GM12878 (cell line): ENCODE measurements around the gene OR2L8. TPM values are rescaled to one million over a fixed set of nuclear protein-coding genes. Genes with fewer than 3 reads are reported as not detected.

Experiments
- ATAC-seq: fragments of 200-7000 bp; cut with Tn5 transposase; 3 replicates; pipeline ENCODE4 v1.9.1; 2020; ENCODE audit warnings: mild to moderate bottlenecking, moderate library complexity
- BruUV-seq: library from RNA; stranded (reverse); fragments of 400-500 nt; replicated peaks from 2 replicates; lab custom pipeline; 2021; lab: Mats Ljungman, UMichigan
- CTCF ChIA-PET: fragments of 300-600 bp; sonication (Branson Sonifier 250); formaldehyde crosslinking; extraction: SDS; loops from one replicate; lab custom pipeline; 2021; ENCODE audit warnings: inconsistent platforms; lab: Yijun Ruan, JAX
- POLR2A ChIA-PET: fragments of 350-600 bp; formaldehyde crosslinking; extraction: SDS; loops from one replicate; lab custom pipeline; 2021; ENCODE audit warnings: inconsistent platforms; lab: Charles Lee
- RAD21 ChIA-PET: fragments of 300-600 bp; sonication (Branson Sonifier 250); formaldehyde crosslinking; loops from one replicate; lab custom pipeline; 2023; ENCODE audit warnings: antibody characterized with exemption; ENCODE audit not compliant: unreplicated experiment; lab: Charles Lee
- SMC1A ChIA-PET: fragments of 300-600 bp; sonication (Branson Sonifier 250); formaldehyde crosslinking; loops from one replicate; lab custom pipeline; 2023; ENCODE audit not compliant: unreplicated experiment, uncharacterized antibody; lab: Charles Lee
- DNase-seq: peaks from one replicate; pipeline ENCODE4 v3.0.0-alpha.2; 2011; ENCODE audit warnings: low read depth, low spot score
- FAIRE-seq: peaks from 3 replicates; lab custom pipeline; 2011; peaks lifted over from hg19 to GRCh38; lab: Jason Lieb, UNC
- H2AFZ ChIP-seq: 2 replicates; pipeline ENCODE4 v1.6.0; 2011; ENCODE audit warnings: low read depth, low read length, control low read depth; ENCODE audit not compliant: control insufficient read depth
- H3K27ac ChIP-seq: 2 replicates; pipeline ENCODE4 v1.5.1; 2011; ENCODE audit warnings: control low read depth; ENCODE audit not compliant: control insufficient read depth, insufficient read depth
- H3K27me3 ChIP-seq, 2 experiments: replicated peaks in 1 of 2; 2 replicates each; pipeline versions ENCODE4 v1.6.0 to v1.6.1; 2011; ENCODE audit warnings: low read length in 1 of 2; ENCODE audit not compliant: control insufficient read depth in 2 of 2, insufficient read depth in 2 of 2
- H3K36me3 ChIP-seq, 2 experiments: 2 replicates each; pipeline ENCODE4 v1.5.1; 2011; ENCODE audit warnings: low read length in 1 of 2; ENCODE audit not compliant: control insufficient read depth in 2 of 2, insufficient read depth in 2 of 2
- H3K4me1 ChIP-seq: 2 replicates; pipeline ENCODE4 v1.6.1; 2011; ENCODE audit warnings: mild to moderate bottlenecking, low read length, moderate library complexity, mixed read lengths; ENCODE audit not compliant: control insufficient read depth, insufficient read depth
- H3K4me2 ChIP-seq: 2 replicates; pipeline ENCODE4 v1.6.0; 2011; ENCODE audit warnings: control low read depth; ENCODE audit not compliant: control insufficient read depth, insufficient read depth
- H3K4me3 ChIP-seq: fragments of 200-600 bp; sonication (generic); 2 replicates; pipeline ENCODE4 v1.5.1; 2016
- H3K79me2 ChIP-seq: 2 replicates; pipeline ENCODE4 v1.6.0; 2011; ENCODE audit warnings: low read length; ENCODE audit not compliant: control insufficient read depth, insufficient read depth
- H3K9ac ChIP-seq: 2 replicates; pipeline ENCODE4 v1.8.0; 2011; ENCODE audit warnings: low read length, control low read depth, mixed read lengths; ENCODE audit not compliant: control insufficient read depth, insufficient read depth
- H3K9me3 ChIP-seq: replicated peaks from 3 replicates; pipeline ENCODE4 v1.5.1; 2011; ENCODE audit warnings: mild to moderate bottlenecking, low read length; ENCODE audit not compliant: control insufficient read depth, insufficient read depth
- H4K20me1 ChIP-seq: 2 replicates; pipeline ENCODE4 v1.6.0; 2011; ENCODE audit not compliant: control insufficient read depth, insufficient read depth
- ATF7 ChIP-seq: fragments of 450-650 bp; IDR thresholded peaks from 2 replicates; pipeline ENCODE4 v1.6.1; 2016; ENCODE audit warnings: low read depth, mild to moderate bottlenecking
- BCL11A ChIP-seq: IDR thresholded peaks from 2 replicates; pipeline ENCODE4 v1.6.1; 2011; ENCODE audit warnings: low read depth, low read length
- CEBPB ChIP-seq, 2 experiments: fragments of 150-350 bp in 1 of 2; IDR thresholded peaks; 2 replicates each; pipeline ENCODE4 v1.6.1; 2012 to 2014; ENCODE audit warnings: low read depth in 2 of 2, low read length in 2 of 2, borderline replicate concordance in 1 of 2, inconsistent platforms in 1 of 2
- HCFC1 ChIP-seq: fragments of 150-350 bp; IDR thresholded peaks from 2 replicates; pipeline ENCODE4 v1.6.1; 2014; ENCODE audit warnings: low read length
- MYC ChIP-seq: IDR thresholded peaks from 2 replicates; pipeline ENCODE4 v1.6.1; 2011; ENCODE audit warnings: mild to moderate bottlenecking, low read length, moderate library complexity, inconsistent platforms; ENCODE audit not compliant: insufficient read depth, insufficient replicate concordance, insufficient read length, severe bottlenecking
- RCOR1 ChIP-seq: conservative IDR thresholded peaks from 2 replicates; pipeline ENCODE4 v1.6.1; 2012; ENCODE audit warnings: low read depth, low read length, improper control_type of control experiment
- REST ChIP-seq: IDR thresholded peaks from 2 replicates; pipeline ENCODE4 v1.6.1; 2012; ENCODE audit warnings: mild to moderate bottlenecking, low read depth, low read length
- ZBED1 ChIP-seq: IDR thresholded peaks from 2 replicates; pipeline ENCODE4 v1.6.1; 2016; ENCODE audit warnings: borderline replicate concordance
- ZBTB33 ChIP-seq: fragments of 450-650 bp; IDR thresholded peaks from 2 replicates; pipeline ENCODE4 v1.6.1; 2017; ENCODE audit warnings: mild to moderate bottlenecking
- ZNF207 ChIP-seq: fragments of 450-650 bp; IDR thresholded peaks from 2 replicates; pipeline ENCODE4 v1.6.1; 2014; ENCODE audit warnings: antibody characterized with exemption, mild to moderate bottlenecking, borderline replicate concordance
- WGBS: methylation state at CpG from one replicate; pipeline ENCODE4 v1.1.6; 2016; ENCODE audit warnings: low lambda C conversion rate; ENCODE audit not compliant: insufficient replicate concordance, insufficient coverage; ENCODE audit errors: missing lambda C conversion rate; 5-methylcytosine and 5-hydroxymethylcytosine counted together
- in situ Hi-C: fragments of 300-500 bp; cut with MboI; formaldehyde crosslinking; loops from 9 replicates; pipeline ENCODE4 v1.14.3; 2018; ENCODE audit warnings: mixed read lengths
- intact Hi-C: fragments of 100-400 bp; cut with micrococcal nuclease; formaldehyde crosslinking; loops from one replicate; pipeline ENCODE4 v1.14.2; 2022; ENCODE audit not compliant: unreplicated experiment
- polyA plus RNA-seq, 11 experiments: library from polyadenylated mRNA; depleted of rRNA in 4 of 11; unstranded in 6 of 11; stranded (reverse) in 5 of 11; fragments of >200 nt; fragmentation: Nextera tagmentation in 4 of 11; fragmentation: Illumina TruSeq in 1 of 11; extraction: Ambion mirVana in 4 of 11; extraction: Trizol in 1 of 11; gene quantifications; 1 replicate in 1 of 11; 2 replicates in 10 of 11; pipeline versions ENCODE4 v1.2.1 to v1.2.3, GENCODE V29; 2011 to 2016; ENCODE audit warnings: inconsistent platforms in 2 of 11, missing spikeins in 2 of 11, low read depth in 1 of 11
- total RNA-seq, 4 experiments: library from RNA; depleted of rRNA in 3 of 4; stranded (reverse); fragments of >200 nt in 3 of 4; fragmentation: Illumina TruSeq in 1 of 4; extraction: Trizol in 1 of 4; gene quantifications; 2 replicates each; pipeline versions ENCODE4 v1.2.1 to v1.2.3, GENCODE V29; 2013 to 2021
- TF ChIP-seq, protein P1 (sequence below): fragments of 450-650 bp; IDR thresholded peaks from 2 replicates; pipeline ENCODE4 v1.6.1; 2018; ENCODE audit warnings: mild to moderate bottlenecking, low read depth, moderate library complexity; ENCODE audit not compliant: partially characterized antibody
- TF ChIP-seq, protein P2 (sequence below): fragments of 450-650 bp; formaldehyde crosslinking; IDR thresholded peaks from 2 replicates; pipeline ENCODE4 v1.5.0; 2022; ENCODE audit warnings: mild to moderate bottlenecking, missing genetic modification characterization

OR2L8 gene
- total and polyA plus RNA-seq, 10 of the 15 experiments (the other 5 are each of a cell fraction or from before 2014, with no cell fraction given) = not detected

- Histone ChIP-seq H3K4me1 (no peaks in the 10 kb centered on the region), H3K27ac (no peak overlapping the region), H3K27me3 (no peaks in the 10 kb centered on the region), H3K4me3 (no peak overlapping the region), H3K79me2 (no peaks in the 10 kb centered on the region), H3K9ac (no peak overlapping the region), H4K20me1 (no peaks in the 10 kb centered on the region), H2AFZ (no peak overlapping the region), H3K4me2 (no peak overlapping the region), H3K36me3 (no peaks in the 10 kb centered on the region), H3K9me3 (no peaks in the 10 kb centered on the region; the same call in 2 of the 3 replicates)
- DNase-seq (no peak), FAIRE-seq (no peak), ATAC-seq (no peak)
- ChIA-PET POLR2A (no interaction called here), CTCF (no interaction called here), SMC1A (no interaction called here), RAD21 (no interaction called here)
- intact Hi-C loops (loop anchor here (10.0 kb wide), 1 partner anchor 751 kb away; no protein-coding TSS in a partner anchor), in situ Hi-C loops (no loop called here)
- 69% methylated on average over 8 of the region's 8 CpGs for WGBS
- no TSS peak for BruUV-seq
- TF ChIP-seq ZBTB33 (no peak), ATF7 (no peak), ZBED1 (no peak), ZNF207 (no peak), MYC (no peak), BCL11A (no peak), RCOR1 (no peak), REST (no peak), CEBPB (IDR thresholded peaks at IDR 0.05; ENCODE audit: borderline replicate concordance in 1 of 2, low read depth in 2 of 2, low read length in 2 of 2) (no peak), HCFC1 (no peak)
- TF ChIP-seq, protein P1, sequence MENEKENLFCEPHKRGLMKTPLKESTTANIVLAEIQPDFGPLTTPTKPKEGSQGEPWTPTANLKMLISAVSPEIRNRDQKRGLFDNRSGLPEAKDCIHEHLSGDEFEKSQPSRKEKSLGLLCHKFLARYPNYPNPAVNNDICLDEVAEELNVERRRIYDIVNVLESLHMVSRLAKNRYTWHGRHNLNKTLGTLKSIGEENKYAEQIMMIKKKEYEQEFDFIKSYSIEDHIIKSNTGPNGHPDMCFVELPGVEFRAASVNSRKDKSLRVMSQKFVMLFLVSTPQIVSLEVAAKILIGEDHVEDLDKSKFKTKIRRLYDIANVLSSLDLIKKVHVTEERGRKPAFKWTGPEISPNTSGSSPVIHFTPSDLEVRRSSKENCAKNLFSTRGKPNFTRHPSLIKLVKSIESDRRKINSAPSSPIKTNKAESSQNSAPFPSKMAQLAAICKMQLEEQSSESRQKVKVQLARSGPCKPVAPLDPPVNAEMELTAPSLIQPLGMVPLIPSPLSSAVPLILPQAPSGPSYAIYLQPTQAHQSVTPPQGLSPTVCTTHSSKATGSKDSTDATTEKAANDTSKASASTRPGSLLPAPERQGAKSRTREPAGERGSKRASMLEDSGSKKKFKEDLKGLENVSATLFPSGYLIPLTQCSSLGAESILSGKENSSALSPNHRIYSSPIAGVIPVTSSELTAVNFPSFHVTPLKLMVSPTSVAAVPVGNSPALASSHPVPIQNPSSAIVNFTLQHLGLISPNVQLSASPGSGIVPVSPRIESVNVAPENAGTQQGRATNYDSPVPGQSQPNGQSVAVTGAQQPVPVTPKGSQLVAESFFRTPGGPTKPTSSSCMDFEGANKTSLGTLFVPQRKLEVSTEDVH = no peak
- TF ChIP-seq, protein P2, sequence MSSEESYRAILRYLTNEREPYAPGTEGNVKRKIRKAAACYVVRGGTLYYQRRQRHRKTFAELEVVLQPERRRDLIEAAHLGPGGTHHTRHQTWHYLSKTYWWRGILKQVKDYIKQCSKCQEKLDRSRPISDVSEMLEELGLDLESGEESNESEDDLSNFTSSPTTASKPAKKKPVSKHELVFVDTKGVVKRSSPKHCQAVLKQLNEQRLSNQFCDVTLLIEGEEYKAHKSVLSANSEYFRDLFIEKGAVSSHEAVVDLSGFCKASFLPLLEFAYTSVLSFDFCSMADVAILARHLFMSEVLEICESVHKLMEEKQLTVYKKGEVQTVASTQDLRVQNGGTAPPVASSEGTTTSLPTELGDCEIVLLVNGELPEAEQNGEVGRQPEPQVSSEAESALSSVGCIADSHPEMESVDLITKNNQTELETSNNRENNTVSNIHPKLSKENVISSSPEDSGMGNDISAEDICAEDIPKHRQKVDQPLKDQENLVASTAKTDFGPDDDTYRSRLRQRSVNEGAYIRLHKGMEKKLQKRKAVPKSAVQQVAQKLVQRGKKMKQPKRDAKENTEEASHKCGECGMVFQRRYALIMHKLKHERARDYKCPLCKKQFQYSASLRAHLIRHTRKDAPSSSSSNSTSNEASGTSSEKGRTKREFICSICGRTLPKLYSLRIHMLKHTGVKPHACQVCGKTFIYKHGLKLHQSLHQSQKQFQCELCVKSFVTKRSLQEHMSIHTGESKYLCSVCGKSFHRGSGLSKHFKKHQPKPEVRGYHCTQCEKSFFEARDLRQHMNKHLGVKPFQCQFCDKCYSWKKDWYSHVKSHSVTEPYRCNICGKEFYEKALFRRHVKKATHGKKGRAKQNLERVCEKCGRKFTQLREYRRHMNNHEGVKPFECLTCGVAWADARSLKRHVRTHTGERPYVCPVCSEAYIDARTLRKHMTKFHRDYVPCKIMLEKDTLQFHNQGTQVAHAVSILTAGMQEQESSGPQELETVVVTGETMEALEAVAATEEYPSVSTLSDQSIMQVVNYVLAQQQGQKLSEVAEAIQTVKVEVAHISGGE = no peak
Observed at GRCh38 chr1:247933989-247934388, 14.7 kb upstream of the OR2L8 start.
